ENCODE results near the gene F5. TPM values are rescaled to one million over a fixed set of nuclear protein-coding genes. Genes with fewer than 3 reads are reported as not detected.

F5 gene
- total RNA-seq, 1 donor, result not detected

- no peak overlapping the region for H3K4me3 ChIP-seq (ENCODE audit: insufficient read depth, low read length)
- H3K27me3 ChIP-seq (ENCODE audit: insufficient read depth, low read length), result no peaks in the 10 kb centered on the region
- H3K27ac ChIP-seq (ENCODE audit: low read depth, low read length), result no peak overlapping the region
- H3K79me2 ChIP-seq (ENCODE audit: insufficient read depth, low read length), result no peaks in the 10 kb centered on the region
- no peaks in the 10 kb centered on the region for H3K36me3 ChIP-seq (ENCODE audit: insufficient read depth, low read length)
- H3K4me1 ChIP-seq (ENCODE audit: insufficient read depth, low read length), result no peaks in the 10 kb centered on the region
- H2AFZ ChIP-seq (ENCODE audit: low read length), result no peak overlapping the region
- DNase-seq (ENCODE audit: insufficient read length, low spot score, missing footprints), result no peak
- no peaks in the 10 kb centered on the region for H3K9me3 ChIP-seq (ENCODE audit: low read depth, low read length)
- TF ChIP-seq CTCF (IDR thresholded peaks at IDR 0.05; ENCODE audit: extremely low read depth, low read depth, low read length), result no peak
- H3K4me2 ChIP-seq (ENCODE audit: insufficient read depth, low read length), result no peak overlapping the region
- no peaks in the 10 kb centered on the region for H4K20me1 ChIP-seq (ENCODE audit: insufficient read depth, low read length)
Measured at GRCh38 chr1:169565335-169566271, 20.7 kb downstream of the F5 start.

- H3K36me3 ChIP-seq (ENCODE audit: insufficient read depth, low read length), result no peaks in the 10 kb centered on the region
- DNase-seq (ENCODE audit: insufficient read length, low spot score, missing footprints), result no peak
- H3K4me1 ChIP-seq (ENCODE audit: insufficient read depth, low read length), result no peaks in the 10 kb centered on the region
- no peak overlapping the region for H3K27ac ChIP-seq (ENCODE audit: low read depth, low read length)
- peaks cover 6% of the 10 kb centered on the region for H3K27me3 ChIP-seq (ENCODE audit: insufficient read depth, low read length)
- H2AFZ ChIP-seq (ENCODE audit: low read length), result no peak overlapping the region
- H3K9me3 ChIP-seq (ENCODE audit: low read depth, low read length), result no peaks in the 10 kb centered on the region
- H3K79me2 ChIP-seq (ENCODE audit: insufficient read depth, low read length), result no peaks in the 10 kb centered on the region
- no peaks in the 10 kb centered on the region for H4K20me1 ChIP-seq (ENCODE audit: insufficient read depth, low read length)
- TF ChIP-seq CTCF (IDR thresholded peaks at IDR 0.05; ENCODE audit: extremely low read depth, low read depth, low read length), result no peak
- no peak overlapping the region for H3K4me3 ChIP-seq (ENCODE audit: insufficient read depth, low read length)
- H3K4me2 ChIP-seq (ENCODE audit: insufficient read depth, low read length), result no peak overlapping the region
Measured at GRCh38 chr1:169563650-169564049, 22.6 kb downstream of the F5 start.

DNA sequence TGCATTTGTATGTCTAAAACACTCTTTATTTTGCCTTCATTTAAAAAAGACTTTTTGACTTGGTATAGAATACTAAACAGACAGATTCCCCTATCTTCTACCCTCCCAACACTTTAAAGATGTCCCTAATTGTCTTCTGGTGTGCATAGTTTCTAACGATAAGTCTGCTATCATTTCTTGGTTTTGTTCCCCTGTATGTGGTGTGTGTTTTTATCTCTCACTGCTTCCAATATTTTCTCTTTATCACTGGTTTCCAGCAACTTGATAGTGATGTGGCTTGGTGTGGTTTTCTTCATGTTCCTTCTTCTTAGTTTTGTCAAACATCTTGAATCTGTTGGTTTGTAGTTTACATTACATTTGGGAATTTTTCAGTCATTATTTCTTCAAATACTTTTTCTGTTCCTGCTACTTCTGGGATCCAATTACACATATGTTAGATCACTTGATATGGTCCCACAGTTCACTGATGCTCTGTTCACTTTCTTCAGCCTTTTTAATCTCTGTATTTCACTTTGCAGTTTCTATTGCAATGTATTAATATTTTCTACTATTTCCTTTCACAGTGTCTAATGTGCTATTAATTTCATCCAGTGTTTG is 23.2 kb downstream of the F5 start:
- Histone ChIP-seq H2AFZ (ENCODE audit: low read length) (no peak overlapping the region), H3K79me2 (ENCODE audit: insufficient read depth, low read length) (no peaks in the 10 kb centered on the region), H3K36me3 (ENCODE audit: insufficient read depth, low read length) (no peaks in the 10 kb centered on the region), H4K20me1 (ENCODE audit: insufficient read depth, low read length) (no peaks in the 10 kb centered on the region), H3K4me3 (ENCODE audit: insufficient read depth, low read length) (no peak overlapping the region), H3K27me3 (ENCODE audit: insufficient read depth, low read length) (peaks cover 6% of the 10 kb centered on the region), H3K4me2 (ENCODE audit: insufficient read depth, low read length) (no peak overlapping the region), H3K9me3 (ENCODE audit: low read depth, low read length) (no peaks in the 10 kb centered on the region), H3K4me1 (ENCODE audit: insufficient read depth, low read length) (no peaks in the 10 kb centered on the region), H3K27ac (ENCODE audit: low read depth, low read length) (no peak overlapping the region)
- TF ChIP-seq CTCF (IDR thresholded peaks at IDR 0.05; ENCODE audit: extremely low read depth, low read depth, low read length), result no peak
- DNase-seq (ENCODE audit: insufficient read length, low spot score, missing footprints), result no peak

- DNase-seq (ENCODE audit: insufficient read length, low spot score, missing footprints), result no peak
- H3K9me3 ChIP-seq (ENCODE audit: low read depth, low read length), result no peaks in the 10 kb centered on the region
- H3K4me1 ChIP-seq (ENCODE audit: insufficient read depth, low read length), result no peaks in the 10 kb centered on the region
- H3K79me2 ChIP-seq (ENCODE audit: insufficient read depth, low read length), result no peaks in the 10 kb centered on the region
- H3K27me3 ChIP-seq (ENCODE audit: insufficient read depth, low read length), result peaks cover 9% of the 10 kb centered on the region
- H3K4me2 ChIP-seq (ENCODE audit: insufficient read depth, low read length), result no peak overlapping the region
- H3K36me3 ChIP-seq (ENCODE audit: insufficient read depth, low read length), result no peaks in the 10 kb centered on the region
- no peak for TF ChIP-seq CTCF (IDR thresholded peaks at IDR 0.05; ENCODE audit: extremely low read depth, low read depth, low read length)
- no peak overlapping the region for H3K27ac ChIP-seq (ENCODE audit: low read depth, low read length)
- no peak overlapping the region for H2AFZ ChIP-seq (ENCODE audit: low read length)
- no peaks in the 10 kb centered on the region for H4K20me1 ChIP-seq (ENCODE audit: insufficient read depth, low read length)
- H3K4me3 ChIP-seq (ENCODE audit: insufficient read depth, low read length), result no peak overlapping the region
Measured at GRCh38 chr1:169561692-169562091, 24.6 kb downstream of the F5 start.

Data from osteoblast (primary cell).